Peyer's patch (tissue), 4 donors: ENCODE results near the gene CACNA2D2. TPM values are rescaled to one million over a fixed set of nuclear protein-coding genes. Genes with fewer than 3 reads are reported as not detected.

Source experiments
- DNase-seq, 3 donors: peaks; one replicate each; pipeline ENCODE4 v3.0.0-alpha.2; 2017 to 2019
- H3K27ac ChIP-seq, 4 donors: fragments of 200-600 bp; sonication (generic); one replicate each; pipeline ENCODE4 v1.5.1; 2016 to 2019
- H3K27me3 ChIP-seq, 2 donors: fragments of 200-600 bp; sonication (generic); one replicate each; pipeline ENCODE4 v1.5.1; 2019
- H3K36me3 ChIP-seq, 3 donors: fragments of 200-600 bp; sonication (generic); one replicate each; pipeline ENCODE4 v1.5.1; 2016 to 2019
- H3K4me1 ChIP-seq, 4 donors: fragments of 200-600 bp; sonication (generic); one replicate each; pipeline ENCODE4 v1.5.1; 2016 to 2019
- H3K4me3 ChIP-seq, 4 donors: fragments of 200-600 bp; sonication (generic); 1 replicate in 3 of 4; 2 replicates in 1 of 4; pipeline ENCODE4 v1.5.1; 2016 to 2019; ENCODE audit warnings: mild to moderate bottlenecking in 1 of 4
- H3K9me3 ChIP-seq, 4 donors: fragments of 200-600 bp; sonication (generic); one replicate each; pipeline ENCODE4 v1.5.1; 2016 to 2019; ENCODE audit warnings: mild to moderate bottlenecking in 1 of 4
- CTCF ChIP-seq, 6 experiments: fragments of 450-650 bp in 4 of 6; fragments of 200-600 bp in 2 of 6; sonication (generic) in 1 of 6; IDR thresholded peaks; one replicate each; pipeline ENCODE4 v1.5.1; 2017 to 2019; ENCODE audit warnings: antibody characterized with exemption in 6 of 6, mild to moderate bottlenecking in 3 of 6, moderate library complexity in 1 of 6
- POLR2A ChIP-seq, 2 donors: fragments of 450-650 bp; IDR thresholded peaks; one replicate each; pipeline ENCODE4 v1.5.1; 2017; ENCODE audit warnings: antibody characterized with exemption in 2 of 2, mild to moderate bottlenecking in 2 of 2, moderate library complexity in 2 of 2
- total RNA-seq, 4 donors: library from RNA; depleted of rRNA; stranded (reverse); fragments of >200 nt; gene quantifications; one replicate each; pipeline ENCODE4 v1.1.0, GENCODE V29; 2016

CACNA2D2 gene
- total RNA-seq, 4 donors from 2014 or later = 0.88 to 5.8 (median 1.2) TPM

- Histone ChIP-seq H3K27me3 (no peaks in the 10 kb centered on the region), H3K36me3 (no peaks in the 10 kb centered on the region), H3K27ac (no peak overlapping the region), H3K4me1 (peaks cover 0 to 13% (median 11%) of the 10 kb centered on the region in 4 donors), H3K4me3 (no peak overlapping the region), H3K9me3 (no peaks in the 10 kb centered on the region)
- no peak for TF ChIP-seq CTCF (IDR thresholded peaks at IDR 0.05)
- no peak for TF ChIP-seq POLR2A (IDR thresholded peaks at IDR 0.05)
- DNase-seq = no peak
These were observed 134.3 kb downstream of the CACNA2D2 start for GRCh38 chr3:50369012-50369670.

GRCh38 chr3:50365842-50366220, 137.6 kb downstream of the CACNA2D2 start:
- H3K4me3 ChIP-seq = peak overlapping the region; percentile 58 to 67 (median 62)
- peaks cover 0 to 14% (median 8%) of the 10 kb centered on the region in 4 donors for H3K4me1 ChIP-seq
- H3K9me3 ChIP-seq = no peaks in the 10 kb centered on the region
- no peak for TF ChIP-seq POLR2A (IDR thresholded peaks at IDR 0.05)
- TF ChIP-seq CTCF (IDR thresholded peaks at IDR 0.05) = no peak
- no peaks in the 10 kb centered on the region for H3K27me3 ChIP-seq
- H3K27ac ChIP-seq = peak overlapping the region in 1 of 4 donors; percentile 81
- no peaks in the 10 kb centered on the region for H3K36me3 ChIP-seq
- DNase-seq = no peak

GRCh38 chr3:50365080-50365841, 138.2 kb downstream of the CACNA2D2 start:
- DNase-seq = peak; percentile 94 to 98 (median 96)
- peaks cover 0 to 14% (median 8%) of the 10 kb centered on the region in 4 donors for H3K4me1 ChIP-seq
- H3K27ac ChIP-seq = peak overlapping the region; percentile 56 to 81 (median 66)
- no peaks in the 10 kb centered on the region for H3K27me3 ChIP-seq
- H3K4me3 ChIP-seq = peak overlapping the region; percentile 58 to 67 (median 62)
- TF ChIP-seq CTCF (IDR thresholded peaks at IDR 0.05) (peak in 2 of 6 experiments; percentile 13 to 26), POLR2A (IDR thresholded peaks at IDR 0.05) (peak; percentile 73 to 85)
- H3K36me3 ChIP-seq = no peaks in the 10 kb centered on the region
- H3K9me3 ChIP-seq = no peaks in the 10 kb centered on the region

GRCh38 chr3:50364573-50365079, 138.8 kb downstream of the CACNA2D2 start:
- Histone ChIP-seq H3K9me3 (no peaks in the 10 kb centered on the region), H3K4me1 (peaks cover 0 to 14% (median 10%) of the 10 kb centered on the region in 4 donors), H3K27me3 (no peaks in the 10 kb centered on the region), H3K36me3 (no peaks in the 10 kb centered on the region), H3K4me3 (peak overlapping the region; percentile 58 to 67 (median 62)), H3K27ac (peak overlapping the region; percentile 53 to 81 (median 66))
- DNase-seq = no peak
- no peak for TF ChIP-seq CTCF (IDR thresholded peaks at IDR 0.05)
- TF ChIP-seq POLR2A (IDR thresholded peaks at IDR 0.05) = no peak

GRCh38 chr3:50359760-50360110, 143.7 kb downstream of the CACNA2D2 start:
- Histone ChIP-seq H3K4me3 (peak overlapping the region; percentile 10 to 84 (median 69)), H3K36me3 (peaks cover 0 to 16% (median 0%) of the 10 kb centered on the region in 3 donors), H3K4me1 (peaks cover 0 to 43% (median 33%) of the 10 kb centered on the region in 4 donors), H3K27ac (peak overlapping the region in 2 of 4 donors; percentile 80 to 87), H3K9me3 (no peaks in the 10 kb centered on the region), H3K27me3 (no peaks in the 10 kb centered on the region)
- DNase-seq = no peak
- TF ChIP-seq POLR2A (IDR thresholded peaks at IDR 0.05) = no peak
- no peak for TF ChIP-seq CTCF (IDR thresholded peaks at IDR 0.05)
